Trophoblast cell (in vitro differentiated cells and primary cell): ENCODE results near the gene DSCAM.

Experiments used
- DNase-seq, 2 donors: peaks; one replicate each; pipeline ENCODE4 v3.0.0-alpha.2; 2016
- H2AFZ ChIP-seq: 2 replicates; pipeline ENCODE4 v1.6.1; 2013; ENCODE audit warnings: low read length, moderate library complexity, mild to moderate bottlenecking; ENCODE audit not compliant: insufficient read depth, poor library complexity
- H2AK5ac ChIP-seq: 2 replicates; pipeline ENCODE4 v1.6.1; 2013; ENCODE audit warnings: mild to moderate bottlenecking, low read length
- H2BK120ac ChIP-seq: 2 replicates; pipeline ENCODE4 v1.6.1; 2013; ENCODE audit warnings: low read length, mild to moderate bottlenecking, moderate library complexity; ENCODE audit not compliant: insufficient read depth, poor library complexity
- H2BK12ac ChIP-seq: 2 replicates; pipeline ENCODE4 v1.6.1; 2013; ENCODE audit warnings: mild to moderate bottlenecking, low read length, moderate library complexity
- H2BK5ac ChIP-seq: 2 replicates; pipeline ENCODE4 v1.6.1; 2013; ENCODE audit warnings: low read length, low read depth, moderate library complexity, mild to moderate bottlenecking; ENCODE audit not compliant: poor library complexity
- H3K14ac ChIP-seq: 2 replicates; pipeline ENCODE4 v1.6.1; 2013; ENCODE audit warnings: mild to moderate bottlenecking, low read length
- H3K18ac ChIP-seq: 2 replicates; pipeline ENCODE4 v1.6.1; 2013; ENCODE audit warnings: mild to moderate bottlenecking, low read length
- H3K23ac ChIP-seq: 2 replicates; pipeline ENCODE4 v1.6.1; 2013; ENCODE audit warnings: low read length
- H3K27ac ChIP-seq: 2 replicates; pipeline ENCODE4 v1.5.1; 2013; ENCODE audit warnings: low read depth, mild to moderate bottlenecking, inconsistent platforms, low read length, moderate library complexity
- H3K27me3 ChIP-seq: 2 replicates; pipeline ENCODE4 v1.6.1; 2013; ENCODE audit warnings: inconsistent platforms, mild to moderate bottlenecking, low read length, moderate library complexity; ENCODE audit not compliant: insufficient read depth
- H3K36me3 ChIP-seq, 2 experiments: 1 replicate in 1 of 2; 2 replicates in 1 of 2; pipeline ENCODE4 v1.6.1; 2013; ENCODE audit warnings: low read length in 2 of 2, mild to moderate bottlenecking in 2 of 2, moderate library complexity in 1 of 2; ENCODE audit not compliant: insufficient read depth in 2 of 2, control insufficient read depth in 1 of 2
- H3K4ac ChIP-seq: 2 replicates; pipeline ENCODE4 v1.6.1; 2013; ENCODE audit warnings: low read depth, mild to moderate bottlenecking, low read length, moderate library complexity
- H3K4me1 ChIP-seq, 2 experiments: 1 replicate in 1 of 2; 2 replicates in 1 of 2; pipeline ENCODE4 v1.6.1; 2013; ENCODE audit warnings: low read length in 2 of 2, mild to moderate bottlenecking in 2 of 2, moderate library complexity in 1 of 2; ENCODE audit not compliant: insufficient read depth in 2 of 2, control insufficient read depth in 1 of 2
- H3K4me2 ChIP-seq: 2 replicates; pipeline ENCODE4 v1.6.1; 2013; ENCODE audit warnings: inconsistent platforms, mild to moderate bottlenecking, low read length, moderate library complexity
- H3K4me3 ChIP-seq: 2 replicates; pipeline ENCODE4 v1.5.1; 2013; ENCODE audit warnings: mild to moderate bottlenecking, low read depth, low read length, inconsistent platforms
- H3K79me1 ChIP-seq: one replicate; pipeline ENCODE4 v1.6.1; 2013; ENCODE audit warnings: low read length
- H3K79me2 ChIP-seq: 2 replicates; pipeline ENCODE4 v1.6.1; 2013; ENCODE audit warnings: low read length, mild to moderate bottlenecking; ENCODE audit not compliant: control insufficient read depth, insufficient read depth, poor library complexity
- H3K9ac ChIP-seq: 2 replicates; pipeline ENCODE4 v1.6.1; 2013; ENCODE audit warnings: mild to moderate bottlenecking, low read length
- H3K9me3 ChIP-seq: 2 replicates; pipeline ENCODE4 v1.6.1; 2013; ENCODE audit warnings: low read depth, mild to moderate bottlenecking, control low read depth, inconsistent platforms, low read length; ENCODE audit not compliant: insufficient read depth
- H4K12ac ChIP-seq: 2 replicates; pipeline ENCODE4 v1.6.1; 2013; ENCODE audit warnings: low read depth, mild to moderate bottlenecking, low read length, moderate library complexity
- H4K8ac ChIP-seq: 2 replicates; pipeline ENCODE4 v1.6.1; 2013; ENCODE audit warnings: low read depth, mild to moderate bottlenecking, low read length, moderate library complexity
- H4K91ac ChIP-seq: one replicate; pipeline ENCODE4 v1.6.1; 2013; ENCODE audit warnings: low read depth, mild to moderate bottlenecking, low read length, moderate library complexity
- WGBS: extraction: QIAGEN DNeasy Blood & Tissue Kit; methylation state at CpG from one replicate; pipeline ENCODE4 v1.1.7; 2013; ENCODE audit warnings: missing lambda C conversion rate; ENCODE audit not compliant: insufficient read length, insufficient coverage; ENCODE audit errors: extremely low coverage; 5-methylcytosine and 5-hydroxymethylcytosine counted together

DSCAM gene

DNA sequence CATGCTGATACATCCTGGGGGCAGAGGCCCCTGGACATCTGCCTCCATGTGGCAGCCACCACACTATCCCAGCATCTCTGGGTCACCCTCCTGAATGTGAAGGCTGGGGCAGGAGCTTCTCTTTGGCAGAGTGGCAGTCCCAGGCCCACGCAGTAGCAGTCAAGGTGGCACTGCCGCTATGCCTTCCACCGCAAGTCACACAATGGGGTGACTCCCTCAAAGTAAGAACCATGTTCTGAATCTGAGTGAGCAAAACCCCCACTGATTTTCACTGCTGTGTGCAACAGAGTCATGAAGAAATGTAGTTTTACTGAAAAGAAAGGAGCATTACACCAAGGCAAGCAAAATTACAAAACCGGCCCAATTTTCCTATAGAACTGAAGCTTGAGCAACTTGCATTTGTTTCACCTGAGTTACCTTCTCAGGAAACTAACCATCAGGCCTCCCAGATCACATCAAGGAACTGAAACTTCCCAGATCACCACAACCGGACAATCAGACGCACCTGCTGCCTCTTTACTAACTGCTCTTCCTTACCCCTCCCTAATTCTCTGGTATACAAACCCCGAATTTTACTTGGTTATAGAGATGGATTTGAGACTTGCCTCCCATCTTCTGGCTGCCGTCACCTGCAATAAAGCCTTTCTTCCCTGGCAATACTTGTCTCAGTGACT is 877.1 kb downstream of the DSCAM start:
- Histone ChIP-seq H3K27me3 (no peaks in the 10 kb centered on the region), H2BK120ac (no peak overlapping the region), H3K9me3 (peaks cover 2% of the 10 kb centered on the region), H3K18ac (no peak overlapping the region), H3K79me1 (no peaks in the 10 kb centered on the region), H3K4ac (no peak overlapping the region), H3K36me3 (no peaks in the 10 kb centered on the region), H2BK5ac (peak overlapping the region; percentile 9), H3K23ac (no peak overlapping the region), H4K12ac (no peak overlapping the region), H3K4me2 (no peak overlapping the region), H4K8ac (no peak overlapping the region), H3K4me3 (no peak overlapping the region), H3K27ac (no peak overlapping the region), H3K14ac (peak overlapping the region; percentile 43), H3K4me1 (peaks cover 8% of the 10 kb centered on the region in 2 experiments), H3K79me2 (no peaks in the 10 kb centered on the region), H2BK12ac (peak overlapping the region; percentile 2), H2AFZ (no peak overlapping the region), H3K9ac (no peak overlapping the region), H4K91ac (no peak overlapping the region), H2AK5ac (peak overlapping the region; percentile 45)
- WGBS = no CpG with 5 or more reads among the region's 8 CpGs
- DNase-seq = no peak

DNA sequence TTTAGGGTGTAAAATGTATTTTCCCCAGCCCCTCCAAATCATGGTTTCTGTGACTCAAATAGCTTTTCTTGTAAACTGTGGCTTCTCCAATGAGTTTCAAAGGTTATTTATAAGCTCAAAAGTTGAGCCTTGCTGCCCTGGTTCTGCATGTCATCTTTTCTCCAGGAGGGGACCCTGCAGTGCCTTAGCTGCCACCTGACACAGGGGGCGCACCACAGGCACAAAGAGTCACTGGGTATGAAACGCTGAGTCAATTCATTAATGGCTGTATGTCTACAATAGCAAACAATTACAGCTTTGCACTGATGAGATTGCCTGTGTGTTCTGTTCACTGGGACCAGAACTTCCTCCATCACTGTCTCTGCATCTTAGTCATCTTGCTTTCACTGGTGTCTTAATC is 878.9 kb downstream of the DSCAM start:
- no CpG with 5 or more reads among the region's 2 CpGs for WGBS
- H4K91ac ChIP-seq = no peak overlapping the region
- H4K12ac ChIP-seq = no peak overlapping the region
- H3K4me2 ChIP-seq = no peak overlapping the region
- no peak overlapping the region for H3K27ac ChIP-seq
- H2BK12ac ChIP-seq = no peak overlapping the region
- H3K27me3 ChIP-seq = no peaks in the 10 kb centered on the region
- DNase-seq = no peak
- no peak overlapping the region for H2AK5ac ChIP-seq
- peaks cover 7% of the 10 kb centered on the region in 2 experiments for H3K4me1 ChIP-seq
- no peak overlapping the region for H2AFZ ChIP-seq
- H2BK5ac ChIP-seq = no peak overlapping the region
- no peak overlapping the region for H3K4ac ChIP-seq
- H3K79me2 ChIP-seq = no peaks in the 10 kb centered on the region
- no peak overlapping the region for H3K4me3 ChIP-seq
- no peak overlapping the region for H4K8ac ChIP-seq
- no peak overlapping the region for H3K23ac ChIP-seq
- no peak overlapping the region for H3K14ac ChIP-seq
- no peaks in the 10 kb centered on the region for H3K79me1 ChIP-seq
- H2BK120ac ChIP-seq = no peak overlapping the region
- H3K9ac ChIP-seq = no peak overlapping the region
- H3K18ac ChIP-seq = no peak overlapping the region
- H3K36me3 ChIP-seq = no peaks in the 10 kb centered on the region
- peaks cover 2% of the 10 kb centered on the region for H3K9me3 ChIP-seq

DNA sequence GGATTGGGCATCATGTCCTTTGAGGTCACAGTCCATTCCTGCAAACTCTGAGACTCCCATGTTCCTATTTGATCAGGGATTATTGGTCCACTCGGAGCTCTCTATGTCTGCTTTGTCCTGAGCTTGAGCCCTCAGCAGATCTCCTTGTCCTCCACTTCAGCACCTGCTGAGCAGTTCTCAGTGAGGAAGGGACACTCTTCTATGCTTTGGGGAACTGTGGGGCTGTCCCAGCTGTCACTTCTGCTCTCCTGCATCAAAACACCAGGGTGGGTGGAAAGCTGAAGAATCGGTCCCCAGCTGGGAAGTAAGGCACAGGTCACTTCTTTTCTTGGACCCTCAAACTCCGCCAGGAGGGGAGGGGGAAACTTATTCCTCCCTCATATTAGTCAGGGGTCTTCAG is 880.2 kb downstream of the DSCAM start:
- H2BK12ac ChIP-seq = no peak overlapping the region
- peaks cover 2% of the 10 kb centered on the region for H3K9me3 ChIP-seq
- H3K27me3 ChIP-seq = no peaks in the 10 kb centered on the region
- H3K18ac ChIP-seq = no peak overlapping the region
- WGBS = no CpG with 5 or more reads among the region's 3 CpGs
- no peak overlapping the region for H3K27ac ChIP-seq
- no peak overlapping the region for H4K8ac ChIP-seq
- no peak overlapping the region for H3K4me2 ChIP-seq
- H3K14ac ChIP-seq = no peak overlapping the region
- no peak overlapping the region for H2BK5ac ChIP-seq
- no peak overlapping the region for H3K9ac ChIP-seq
- no peak overlapping the region for H3K4ac ChIP-seq
- no peaks in the 10 kb centered on the region for H3K79me1 ChIP-seq
- H2AK5ac ChIP-seq = no peak overlapping the region
- H4K91ac ChIP-seq = no peak overlapping the region
- no peak overlapping the region for H3K4me3 ChIP-seq
- no peak overlapping the region for H3K23ac ChIP-seq
- H3K36me3 ChIP-seq = no peaks in the 10 kb centered on the region
- DNase-seq = no peak
- no peaks in the 10 kb centered on the region for H3K4me1 ChIP-seq
- H2AFZ ChIP-seq = no peak overlapping the region
- no peak overlapping the region for H4K12ac ChIP-seq
- no peak overlapping the region for H2BK120ac ChIP-seq
- no peaks in the 10 kb centered on the region for H3K79me2 ChIP-seq

- Histone ChIP-seq H3K27me3 (no peaks in the 10 kb centered on the region), H4K12ac (no peak overlapping the region), H2BK12ac (no peak overlapping the region), H3K4me3 (no peak overlapping the region), H3K18ac (no peak overlapping the region), H4K8ac (no peak overlapping the region), H3K4ac (no peak overlapping the region), H4K91ac (no peak overlapping the region), H3K14ac (no peak overlapping the region), H3K9ac (no peak overlapping the region), H3K36me3 (no peaks in the 10 kb centered on the region), H2BK120ac (no peak overlapping the region), H2BK5ac (no peak overlapping the region), H2AK5ac (no peak overlapping the region), H3K4me2 (no peak overlapping the region), H3K23ac (no peak overlapping the region), H3K4me1 (no peaks in the 10 kb centered on the region), H3K79me1 (no peaks in the 10 kb centered on the region), H3K27ac (no peak overlapping the region), H3K9me3 (peaks cover 2% of the 10 kb centered on the region), H3K79me2 (no peaks in the 10 kb centered on the region), H2AFZ (no peak overlapping the region)
- no peak for DNase-seq
- WGBS = no CpG with 5 or more reads among the region's 1 CpG
Observed at GRCh38 chr21:39965026-39965425, 881.9 kb downstream of the DSCAM start.
